Subcutaneous adipose tissue (tissue), 4 donors: ENCODE results near the gene NTF3. TPM values are rescaled to one million over a fixed set of nuclear protein-coding genes. Genes with fewer than 3 reads are reported as not detected.

Experiments used
- CTCF ChIP-seq: fragments of 450-650 bp; IDR thresholded peaks from one replicate; pipeline ENCODE4 v1.5.1; 2016; ENCODE audit warnings: low read depth, mild to moderate bottlenecking, control low read depth, antibody characterized with exemption, moderate library complexity
- total RNA-seq, 4 donors: library from RNA; depleted of rRNA; stranded (reverse); fragments of >200 nt; gene quantifications; one replicate each; pipeline ENCODE4 v1.1.0, GENCODE V29; 2016

The NTF3 gene
- total RNA-seq, 4 donors from 2014 or later: not detected

DNA sequence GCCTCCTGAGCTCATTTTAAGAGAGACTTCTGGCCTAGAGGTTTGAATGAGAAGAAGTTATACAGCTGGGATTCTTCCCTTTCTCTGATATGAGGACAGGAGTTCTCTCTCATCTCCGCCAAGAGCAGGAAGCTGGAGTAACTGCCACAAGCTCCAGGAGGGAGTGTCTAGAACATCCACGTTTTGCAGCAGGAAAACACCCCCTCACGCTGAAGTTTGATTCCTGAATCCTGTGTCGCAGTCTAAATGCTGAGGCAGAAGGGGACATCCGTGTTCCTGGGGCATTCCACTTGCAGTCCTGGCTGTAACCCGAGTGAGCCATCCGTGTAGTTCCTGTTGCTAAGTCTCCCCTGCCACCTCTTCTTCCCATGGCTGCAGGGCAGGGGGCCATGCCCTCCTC lies 38.3 kb downstream of the NTF3 start:
- TF ChIP-seq CTCF: no peak

- TF ChIP-seq CTCF: no peak
These were observed 38.8 kb downstream of the NTF3 start for GRCh38 chr12:5470703-5471102.

DNA sequence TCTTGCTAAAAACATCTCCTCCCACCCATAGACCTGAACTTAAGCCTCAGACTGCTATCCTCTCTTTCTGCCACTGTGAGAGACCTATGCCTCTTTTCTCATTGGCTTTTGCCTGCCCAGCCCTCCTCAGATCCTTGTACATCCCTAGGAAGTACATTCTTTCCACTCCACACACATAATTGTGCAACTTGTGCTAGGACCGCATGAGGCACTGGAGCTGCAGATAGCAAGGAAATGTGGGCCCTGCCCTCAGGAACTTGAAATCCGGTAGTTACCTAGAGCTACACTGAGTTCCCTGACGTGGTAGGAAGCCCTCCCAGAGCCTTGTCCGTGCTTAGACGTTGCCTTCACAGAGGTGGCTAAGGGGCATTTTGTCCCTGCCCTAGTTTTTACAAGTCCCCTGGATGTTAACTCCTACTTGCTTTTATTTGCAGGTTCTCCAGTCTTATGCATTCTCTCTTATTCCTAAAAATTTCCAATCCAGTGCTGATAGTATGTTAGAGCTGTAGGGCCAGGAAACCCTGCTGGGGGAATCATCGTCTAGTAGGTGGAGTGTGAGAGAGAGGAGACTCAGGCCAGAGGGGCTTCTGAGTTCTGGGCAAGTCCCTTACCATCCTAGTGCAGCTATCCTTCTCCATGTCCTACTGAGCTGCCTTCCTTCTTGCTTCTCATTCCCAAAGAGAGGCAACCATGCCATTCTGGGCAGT lies 41.3 kb downstream of the NTF3 start:
- no peak for TF ChIP-seq CTCF

- TF ChIP-seq CTCF: no peak
These were observed 41.8 kb downstream of the NTF3 start for GRCh38 chr12:5473783-5474116.

GRCh38 chr12:5476356-5476755 lies 44.4 kb downstream of the NTF3 start:
- no peak for TF ChIP-seq CTCF

- TF ChIP-seq CTCF: no peak
These were observed 46.3 kb downstream of the NTF3 start for GRCh38 chr12:5478081-5478706.

DNA sequence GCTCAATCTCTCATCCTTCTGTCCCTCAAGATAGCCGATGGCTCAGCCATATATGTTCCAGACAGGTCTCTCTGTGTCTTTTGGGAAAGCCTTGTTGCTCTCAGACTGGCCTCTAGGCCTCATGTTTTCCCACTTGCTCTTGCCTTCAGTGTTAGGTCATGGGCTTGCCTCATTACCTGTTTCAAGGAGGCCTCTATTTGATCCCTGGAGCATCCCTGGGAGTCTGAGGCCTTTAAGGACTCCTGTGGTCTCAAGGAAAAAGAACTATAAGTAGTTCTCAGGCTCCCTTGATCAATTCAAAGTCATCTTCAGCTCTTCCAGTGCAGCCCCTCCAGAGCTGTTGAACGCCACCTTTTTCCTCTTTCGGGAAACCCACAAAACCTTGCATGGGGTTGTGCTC lies 47.9 kb downstream of the NTF3 start:
- no peak for TF ChIP-seq CTCF
